Kidney epithelial cell (primary cell): ENCODE results near the gene GCKR. TPM values are rescaled to one million over a fixed set of nuclear protein-coding genes. Genes with fewer than 3 reads are reported as not detected.

Experiments used
- DNase-seq: peaks from one replicate; pipeline ENCODE4 v3.0.0-alpha.2; 2010; ENCODE audit warnings: low read depth
- H3K27me3 ChIP-seq: 2 replicates; pipeline ENCODE4 v1.6.0; 2011; ENCODE audit warnings: low read length; ENCODE audit not compliant: control insufficient read depth, insufficient read depth
- H3K36me3 ChIP-seq: 2 replicates; pipeline ENCODE4 v1.5.1; 2011; ENCODE audit warnings: low read length; ENCODE audit not compliant: control insufficient read depth, insufficient read depth
- H3K4me3 ChIP-seq: 2 replicates; pipeline ENCODE4 v1.5.1; 2011; ENCODE audit warnings: low read depth, mild to moderate bottlenecking, control low read depth, low read length
- total RNA-seq: library from RNA; depleted of rRNA; stranded (reverse); fragments of >200 nt; gene quantifications from 2 replicates; pipeline ENCODE4 v1.2.3, GENCODE V29; 2015
- TF ChIP-seq, protein P1 (sequence below): IDR thresholded peaks from 2 replicates; pipeline ENCODE4 v1.5.1; 2011; ENCODE audit warnings: mild to moderate bottlenecking, moderate library complexity, low read length, control low read depth, inconsistent platforms; ENCODE audit not compliant: insufficient read depth, poor library complexity, severe bottlenecking

The GCKR gene
- total RNA-seq, 1 donor from 2014 or later: 0.88 TPM

DNA sequence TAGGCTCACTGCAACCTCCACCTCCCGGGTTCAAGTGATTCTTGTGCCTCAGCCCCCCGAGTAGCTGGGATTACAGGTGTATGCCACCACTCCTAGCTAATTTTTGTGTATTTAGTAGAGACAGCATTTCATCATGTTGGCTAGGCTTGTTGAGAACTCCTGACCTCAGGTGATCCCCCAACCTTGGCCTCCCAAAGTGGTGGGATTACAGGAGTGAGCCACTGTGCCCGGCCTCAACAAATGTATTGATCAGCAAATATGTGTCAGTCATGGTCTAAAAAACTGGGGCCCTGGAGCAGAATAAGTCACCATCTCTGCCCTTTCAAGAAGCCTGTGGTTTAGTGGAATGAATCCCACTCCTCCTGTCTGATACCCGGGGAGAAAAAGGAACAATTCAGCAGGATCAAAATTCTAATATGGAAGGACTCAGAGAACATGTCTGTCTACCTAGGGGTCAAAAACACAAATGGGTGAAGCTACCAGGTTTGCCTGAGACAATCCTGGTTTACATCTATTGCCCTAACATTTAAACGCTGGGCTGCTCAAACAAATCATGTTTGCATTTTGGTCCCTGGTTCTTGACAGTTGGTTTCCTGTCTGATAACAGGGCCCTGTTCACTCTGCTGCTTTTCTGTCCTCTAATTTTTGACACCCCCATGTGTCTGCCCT lies 21.6 kb downstream of the GCKR start:
- TF ChIP-seq, protein P1, sequence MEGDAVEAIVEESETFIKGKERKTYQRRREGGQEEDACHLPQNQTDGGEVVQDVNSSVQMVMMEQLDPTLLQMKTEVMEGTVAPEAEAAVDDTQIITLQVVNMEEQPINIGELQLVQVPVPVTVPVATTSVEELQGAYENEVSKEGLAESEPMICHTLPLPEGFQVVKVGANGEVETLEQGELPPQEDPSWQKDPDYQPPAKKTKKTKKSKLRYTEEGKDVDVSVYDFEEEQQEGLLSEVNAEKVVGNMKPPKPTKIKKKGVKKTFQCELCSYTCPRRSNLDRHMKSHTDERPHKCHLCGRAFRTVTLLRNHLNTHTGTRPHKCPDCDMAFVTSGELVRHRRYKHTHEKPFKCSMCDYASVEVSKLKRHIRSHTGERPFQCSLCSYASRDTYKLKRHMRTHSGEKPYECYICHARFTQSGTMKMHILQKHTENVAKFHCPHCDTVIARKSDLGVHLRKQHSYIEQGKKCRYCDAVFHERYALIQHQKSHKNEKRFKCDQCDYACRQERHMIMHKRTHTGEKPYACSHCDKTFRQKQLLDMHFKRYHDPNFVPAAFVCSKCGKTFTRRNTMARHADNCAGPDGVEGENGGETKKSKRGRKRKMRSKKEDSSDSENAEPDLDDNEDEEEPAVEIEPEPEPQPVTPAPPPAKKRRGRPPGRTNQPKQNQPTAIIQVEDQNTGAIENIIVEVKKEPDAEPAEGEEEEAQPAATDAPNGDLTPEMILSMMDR: no peak
- Histone ChIP-seq H3K27me3 (no peaks in the 10 kb centered on the region), H3K4me3 (no peak overlapping the region), H3K36me3 (no peaks in the 10 kb centered on the region)
- no peak for DNase-seq

DNA sequence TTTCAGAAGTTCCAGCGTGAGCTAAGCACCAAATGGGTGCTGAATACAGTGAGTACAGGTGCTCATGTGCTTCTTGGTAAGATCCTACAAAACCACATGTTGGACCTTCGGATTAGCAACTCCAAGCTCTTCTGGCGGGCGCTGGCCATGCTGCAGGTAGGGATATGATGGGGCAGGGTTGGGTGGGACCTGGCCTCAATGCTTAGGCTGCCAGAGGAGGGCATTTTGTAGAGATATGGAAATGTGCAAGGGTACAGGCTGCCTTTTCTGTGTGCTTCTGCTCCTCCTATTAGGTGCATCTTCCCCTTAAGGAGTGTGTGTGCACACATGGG lies 22.1 kb downstream of the GCKR start:
- DNase-seq: no peak
- TF ChIP-seq, protein P1: no peak
- Histone ChIP-seq H3K27me3 (no peaks in the 10 kb centered on the region), H3K36me3 (no peaks in the 10 kb centered on the region), H3K4me3 (no peak overlapping the region)

DNA sequence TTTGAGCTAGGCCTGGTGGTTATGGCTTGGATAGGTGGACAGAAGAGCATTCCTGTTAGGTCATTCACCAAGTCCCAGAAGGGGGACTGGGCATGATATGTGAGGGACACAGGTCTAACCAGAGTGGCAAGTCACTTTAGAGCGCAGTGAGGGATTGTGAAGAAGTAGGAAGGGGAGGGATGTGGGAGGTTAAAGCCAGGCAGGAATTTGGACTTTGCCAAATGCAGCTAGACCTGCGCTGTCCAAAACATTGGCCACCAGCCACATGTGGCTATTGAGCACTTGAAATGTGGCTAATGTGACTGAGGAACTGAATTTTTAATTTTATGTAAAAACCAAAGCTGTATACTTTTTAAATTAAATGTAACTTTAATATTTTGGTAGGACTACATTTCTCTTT lies 23.7 kb downstream of the GCKR start:
- TF ChIP-seq, protein P1: no peak
- DNase-seq: no peak
- Histone ChIP-seq H3K36me3 (no peaks in the 10 kb centered on the region), H3K27me3 (no peaks in the 10 kb centered on the region), H3K4me3 (no peak overlapping the region)

DNA sequence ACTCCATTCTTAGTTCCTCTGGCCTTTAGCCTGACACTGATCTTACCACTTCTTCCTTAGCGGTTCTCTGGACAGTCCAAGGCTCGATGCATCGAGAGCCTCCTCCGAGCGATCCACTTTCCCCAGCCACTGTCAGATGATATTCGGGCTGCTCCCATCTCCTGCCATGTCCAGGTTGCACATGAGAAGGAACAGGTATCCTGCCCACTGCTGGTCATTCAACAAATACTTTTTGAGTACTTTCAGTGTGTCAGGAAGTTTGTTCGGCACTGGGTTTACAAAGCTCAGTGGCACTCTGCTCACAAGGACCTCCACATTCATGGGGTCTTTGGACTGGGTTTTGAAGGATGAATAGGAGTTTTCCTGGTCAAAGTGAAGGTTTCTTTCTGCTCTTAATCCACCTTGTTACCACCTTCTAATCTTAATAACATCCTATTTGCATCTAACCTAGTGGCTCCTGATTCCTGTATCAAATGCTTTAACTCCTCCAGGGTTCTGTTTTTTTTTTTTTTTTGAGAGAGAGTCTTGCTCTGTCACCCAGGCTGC lies 25.8 kb downstream of the GCKR start:
- Histone ChIP-seq H3K36me3 (no peaks in the 10 kb centered on the region), H3K27me3 (no peaks in the 10 kb centered on the region)
- DNase-seq: no peak

DNA sequence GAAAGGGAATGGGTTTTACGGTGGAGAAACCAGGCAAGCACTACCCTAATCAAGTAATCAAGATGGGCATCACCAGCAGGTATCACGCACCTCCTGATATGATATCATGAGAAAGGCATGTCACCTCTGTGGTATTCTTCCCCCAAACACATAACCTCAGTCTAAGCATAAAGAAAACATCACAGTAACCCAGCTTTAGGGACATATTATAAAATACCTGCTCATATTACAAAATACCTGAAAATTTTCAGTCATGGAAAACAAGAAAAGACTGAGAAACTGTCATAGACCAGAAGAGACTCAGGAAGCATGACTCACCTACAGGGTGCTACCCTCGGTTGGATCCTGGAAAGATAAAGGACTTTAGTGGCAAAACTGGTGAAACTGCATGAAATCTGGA lies 30.5 kb downstream of the GCKR start:
- H3K36me3 ChIP-seq: no peaks in the 10 kb centered on the region
- no peak for DNase-seq
- no peaks in the 10 kb centered on the region for H3K27me3 ChIP-seq
- TF ChIP-seq, protein P1: no peak
- H3K4me3 ChIP-seq: no peak overlapping the region

More for the DNA sequence above, 25.8 kb downstream of the GCKR start:
- TF ChIP-seq, protein P1: no peak
- no peak overlapping the region for H3K4me3 ChIP-seq

DNA sequence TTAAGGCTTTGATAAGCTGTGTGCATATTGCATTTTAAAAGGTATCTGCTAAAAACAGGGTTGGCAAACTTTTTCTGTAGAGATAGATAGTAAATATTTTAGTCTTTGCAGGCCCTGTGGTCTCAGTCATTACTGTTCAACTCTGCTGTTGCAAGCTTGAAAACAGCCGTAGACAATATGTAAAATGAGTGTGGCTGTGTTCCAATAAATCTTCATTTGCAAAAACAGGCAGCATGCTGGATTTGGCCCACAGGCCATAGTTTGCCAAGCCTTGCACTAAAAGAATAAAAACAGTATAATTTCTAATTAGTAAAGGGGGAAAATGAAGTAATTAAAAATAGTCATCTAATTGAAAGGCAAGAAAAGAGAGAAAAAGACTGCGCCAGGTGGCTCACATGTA lies 35.3 kb downstream of the GCKR start:
- no peaks in the 10 kb centered on the region for H3K27me3 ChIP-seq
- TF ChIP-seq, protein P1: no peak

More for the DNA sequence above, 35.3 kb downstream of the GCKR start:
- H3K36me3 ChIP-seq: no peaks in the 10 kb centered on the region
- DNase-seq: no peak
- no peak overlapping the region for H3K4me3 ChIP-seq
